Stimulated activated CD8-positive, alpha-beta memory T cell treated with anti-CD3 and anti-CD28 coated beads, Interleukin-2, amount 100 ng/mL, for 1 hour (primary cell): ENCODE measurements around the gene EME2.
A peak's percentile ranks its signal among the peaks of the same experiment; 100 is the strongest.

Source experiments
- DNase-seq, 2 donors: peaks; one replicate each; pipeline ENCODE4 v3.0.0-alpha.2; 2020; ENCODE audit warnings: low read depth in 2 of 2

The EME2 gene

GRCh38 chr16:1778200-1779179 is 5.9 kb downstream of the EME2 start:
- no peak for DNase-seq

GRCh38 chr16:1779234-1779701 is 6.7 kb downstream of the EME2 start:
- no peak for DNase-seq

GRCh38 chr16:1779741-1780676 is 7.4 kb downstream of the EME2 start:
- no peak for DNase-seq

- no peak for DNase-seq
Observed at GRCh38 chr16:1780677-1781072, 8.1 kb downstream of the EME2 start.

GRCh38 chr16:1781254-1781653 is 8.6 kb downstream of the EME2 start:
- no peak for DNase-seq

- no peak for DNase-seq
Observed at GRCh38 chr16:1781758-1782407, 9.3 kb downstream of the EME2 start.

- DNase-seq, result peak; percentile 95
Observed at GRCh38 chr16:1782408-1783264, 10.0 kb downstream of the EME2 start, which contains the start of the genes NUBP2 and SPSB3. Gene NUBP2, plus strand, starts transcription at chr16:1782960. Its CDS starts 61 bp downstream, at chr16:1783021. Gene SPSB3, minus strand, starts transcription at chr16:1782571. Its CDS starts 1,088 bp downstream, at chr16:1781483.

- DNase-seq, result no peak
Observed at GRCh38 chr16:1784977-1785845, 12.6 kb downstream of the EME2 start.

- DNase-seq, result no peak
Observed at GRCh38 chr16:1785846-1786170, 13.2 kb downstream of the EME2 start.

- DNase-seq, result no peak
Observed at GRCh38 chr16:1786242-1787055, 13.8 kb downstream of the EME2 start.

- no peak for DNase-seq
Observed at GRCh38 chr16:1787056-1787321, 14.4 kb downstream of the EME2 start.

- DNase-seq, result no peak
Observed at GRCh38 chr16:1787322-1788094, 14.9 kb downstream of the EME2 start.

GRCh38 chr16:1788095-1788707 is 15.6 kb downstream of the EME2 start:
- no peak for DNase-seq

GRCh38 chr16:1788708-1789100 is 16.1 kb downstream of the EME2 start:
- no peak for DNase-seq

- no peak for DNase-seq
Observed at GRCh38 chr16:1789643-1790045, 17.0 kb downstream of the EME2 start.

GRCh38 chr16:1790261-1790610 is 17.6 kb downstream of the EME2 start:
- no peak for DNase-seq

GRCh38 chr16:1790611-1791255 is 18.1 kb downstream of the EME2 start:
- DNase-seq, result no peak
